ENCODE data around the gene RAB27A.
"Not testable (repeated sequence)": the region's sequence is repeated elsewhere in the genome, so short reads cannot be mapped to it uniquely, and the experiment has no call there.

RAB27A gene

GRCh38 chr15:55282284-55282833 is 7.3 kb downstream of the RAB27A start:
- no peak for DNase-seq (ENCODE audit: low read depth in 1 of 2, low spot score in 1 of 2)

GRCh38 chr15:55281517-55282228 is 7.9 kb downstream of the RAB27A start:
- no peak for DNase-seq (ENCODE audit: low read depth in 1 of 2, low spot score in 1 of 2)

GRCh38 chr15:55280589-55280988 is 9.0 kb downstream of the RAB27A start:
- DNase-seq (ENCODE audit: low read depth in 1 of 2, low spot score in 1 of 2): not testable (repeated sequence)

GRCh38 chr15:55279746-55280351 is 9.8 kb downstream of the RAB27A start:
- peak in 1 of 2 donors; percentile 55 for DNase-seq (ENCODE audit: low read depth in 1 of 2, low spot score in 1 of 2)

- no peak for DNase-seq (ENCODE audit: low read depth in 1 of 2, low spot score in 1 of 2)
Measured at GRCh38 chr15:55279100-55279745, 10.4 kb downstream of the RAB27A start.

- no peak for DNase-seq (ENCODE audit: low read depth in 1 of 2, low spot score in 1 of 2)
Measured at GRCh38 chr15:55277715-55278114, 11.9 kb downstream of the RAB27A start.

- DNase-seq (ENCODE audit: low read depth in 1 of 2, low spot score in 1 of 2): no peak
Measured at GRCh38 chr15:55277116-55277564, 12.5 kb downstream of the RAB27A start.

GRCh38 chr15:55276324-55276723 is 13.3 kb downstream of the RAB27A start:
- no peak for DNase-seq (ENCODE audit: low read depth in 1 of 2, low spot score in 1 of 2)

- no peak for DNase-seq (ENCODE audit: low read depth in 1 of 2, low spot score in 1 of 2)
Measured at GRCh38 chr15:55270291-55270690, 19.3 kb downstream of the RAB27A start.

GRCh38 chr15:55268176-55268695 is 21.4 kb downstream of the RAB27A start:
- no peak for DNase-seq (ENCODE audit: low read depth in 1 of 2, low spot score in 1 of 2)

GRCh38 chr15:55267401-55268175 is 22.0 kb downstream of the RAB27A start:
- DNase-seq (ENCODE audit: low read depth in 1 of 2, low spot score in 1 of 2): peak in 1 of 2 donors; percentile 45

GRCh38 chr15:55266547-55266946 is 23.1 kb downstream of the RAB27A start:
- DNase-seq (ENCODE audit: low read depth in 1 of 2, low spot score in 1 of 2): no peak

GRCh38 chr15:55260562-55261131 is 29.0 kb downstream of the RAB27A start:
- DNase-seq (ENCODE audit: low read depth in 1 of 2, low spot score in 1 of 2): no peak

GRCh38 chr15:55257938-55258337 is 31.7 kb downstream of the RAB27A start:
- no peak for DNase-seq (ENCODE audit: low read depth in 1 of 2, low spot score in 1 of 2)

GRCh38 chr15:55257012-55257670 is 32.5 kb downstream of the RAB27A start:
- no peak for DNase-seq (ENCODE audit: low read depth in 1 of 2, low spot score in 1 of 2)

- DNase-seq (ENCODE audit: low read depth in 1 of 2, low spot score in 1 of 2): no peak
Measured at GRCh38 chr15:55256281-55257011, 33.2 kb downstream of the RAB27A start.

GRCh38 chr15:55255714-55256113 is 33.9 kb downstream of the RAB27A start:
- no peak for DNase-seq (ENCODE audit: low read depth in 1 of 2, low spot score in 1 of 2)

- no peak for DNase-seq (ENCODE audit: low read depth in 1 of 2, low spot score in 1 of 2)
Measured at GRCh38 chr15:55254916-55255679, 34.5 kb downstream of the RAB27A start.

- DNase-seq (ENCODE audit: low read depth in 1 of 2, low spot score in 1 of 2): no peak
Measured at GRCh38 chr15:55253580-55253979, 36.0 kb downstream of the RAB27A start.

Measured in activated CD4-positive, alpha-beta T cell treated with anti-CD3 and anti-CD28 coated beads, Interleukin-2, amount 50 U/mL, for 24 hours (primary cell).